Eye (tissue), 1 donor: ENCODE data around the gene CRACR2A.

Experiments
- DNase-seq: peaks from one replicate; pipeline ENCODE4 v3.0.0-alpha.2; 2015

CRACR2A gene

GRCh38 chr12:3681595-3682061 lies 71.3 kb downstream of the CRACR2A start:
- no peak for DNase-seq

GRCh38 chr12:3680919-3681594 lies 71.9 kb downstream of the CRACR2A start:
- DNase-seq: peak; percentile 67

- no peak for DNase-seq
Measured at GRCh38 chr12:3679831-3680230, 73.1 kb downstream of the CRACR2A start.

- no peak for DNase-seq
Measured at GRCh38 chr12:3677609-3678008, 75.3 kb downstream of the CRACR2A start.

GRCh38 chr12:3673981-3674708 lies 78.8 kb downstream of the CRACR2A start:
- DNase-seq: no peak

- no peak for DNase-seq
Measured at GRCh38 chr12:3672113-3672509, 80.8 kb downstream of the CRACR2A start.

GRCh38 chr12:3671330-3672112 lies 81.4 kb downstream of the CRACR2A start:
- DNase-seq: no peak

GRCh38 chr12:3670083-3670620 lies 82.8 kb downstream of the CRACR2A start:
- DNase-seq: no peak

GRCh38 chr12:3669594-3669993 lies 83.3 kb downstream of the CRACR2A start:
- DNase-seq: no peak

GRCh38 chr12:3668479-3669165 lies 84.3 kb downstream of the CRACR2A start:
- no peak for DNase-seq

GRCh38 chr12:3667485-3667884 lies 85.4 kb downstream of the CRACR2A start:
- DNase-seq: no peak

GRCh38 chr12:3666441-3666840 lies 86.5 kb downstream of the CRACR2A start:
- DNase-seq: no peak

GRCh38 chr12:3662521-3662921 lies 90.4 kb downstream of the CRACR2A start:
- peak; percentile 79 for DNase-seq

- no peak for DNase-seq
Measured at GRCh38 chr12:3661028-3661427, 91.9 kb downstream of the CRACR2A start.

- peak; percentile 77 for DNase-seq
Measured at GRCh38 chr12:3658327-3659163, 94.4 kb downstream of the CRACR2A start.

GRCh38 chr12:3656946-3657622 lies 95.8 kb downstream of the CRACR2A start:
- DNase-seq: no peak

- peak; percentile 46 for DNase-seq
Measured at GRCh38 chr12:3655328-3655900, 97.5 kb downstream of the CRACR2A start.

- no peak for DNase-seq
Measured at GRCh38 chr12:3651585-3652424, 101.1 kb downstream of the CRACR2A start.

- DNase-seq: no peak
Measured at GRCh38 chr12:3647504-3647903, 105.4 kb downstream of the CRACR2A start.
